ENCODE results near the gene NHSL1. TPM values are rescaled to one million over a fixed set of nuclear protein-coding genes. Genes with fewer than 3 reads are reported as not detected.

Gene NHSL1
- total RNA-seq, 2 experiments from 2014 or later = 2.7 to 10.6 TPM

DNA sequence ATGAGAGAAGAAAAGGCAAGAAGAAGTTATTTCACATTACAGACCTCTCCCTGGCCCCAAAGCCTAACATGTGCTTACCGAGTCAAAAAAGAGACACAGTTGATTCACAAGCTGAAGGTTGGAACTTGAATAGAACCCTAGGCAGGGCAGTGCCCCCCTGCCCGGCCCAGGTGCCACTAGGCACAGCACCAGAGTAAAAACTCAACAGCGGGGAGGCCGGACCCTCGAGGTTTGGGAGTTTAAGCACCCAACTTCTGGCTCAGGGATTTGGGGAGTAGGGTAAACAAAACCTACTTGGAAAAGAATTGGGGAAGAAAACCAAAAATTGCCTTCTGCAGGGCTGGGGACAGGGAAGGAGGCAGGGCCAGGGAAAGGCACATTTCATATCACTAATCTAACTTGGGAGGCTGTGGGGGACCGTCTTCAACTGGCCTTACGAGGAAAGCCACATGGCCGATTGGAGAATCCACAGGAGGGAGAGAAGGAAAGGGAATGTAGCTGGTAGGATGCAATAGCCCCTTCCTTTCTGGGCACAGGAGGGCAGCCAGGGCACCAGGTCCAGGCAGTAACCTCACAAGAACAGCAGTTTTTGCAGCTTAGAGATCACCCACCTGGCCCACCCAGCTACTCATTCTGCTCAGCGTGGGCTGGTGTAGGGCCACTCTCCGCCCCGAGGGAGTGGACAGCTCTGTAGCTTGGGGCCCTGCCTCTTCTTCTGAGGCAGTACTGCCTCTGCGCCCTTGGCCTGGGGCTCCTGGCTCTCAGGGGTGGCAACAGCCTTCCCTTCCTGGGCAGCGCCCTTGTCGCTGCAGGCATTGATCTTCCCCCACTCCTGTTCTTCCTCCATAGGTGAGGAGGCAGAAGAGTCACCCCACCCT is 97.1 kb downstream of the NHSL1 start:
- intact Hi-C loops (cut with micrococcal nuclease; ENCODE audit: unreplicated experiment) = loop anchor here (5.0 to 10.0 kb wide), 2 partner anchors 115 to 397 kb away; no protein-coding TSS in a partner anchor
- POLR2A ChIA-PET = interaction anchor here (0.6 to 1.6 kb wide), 5 partner anchors 8 to 1392 kb away, joined by 3 to 5 read pairs (median 3); no protein-coding TSS in a partner anchor

DNA sequence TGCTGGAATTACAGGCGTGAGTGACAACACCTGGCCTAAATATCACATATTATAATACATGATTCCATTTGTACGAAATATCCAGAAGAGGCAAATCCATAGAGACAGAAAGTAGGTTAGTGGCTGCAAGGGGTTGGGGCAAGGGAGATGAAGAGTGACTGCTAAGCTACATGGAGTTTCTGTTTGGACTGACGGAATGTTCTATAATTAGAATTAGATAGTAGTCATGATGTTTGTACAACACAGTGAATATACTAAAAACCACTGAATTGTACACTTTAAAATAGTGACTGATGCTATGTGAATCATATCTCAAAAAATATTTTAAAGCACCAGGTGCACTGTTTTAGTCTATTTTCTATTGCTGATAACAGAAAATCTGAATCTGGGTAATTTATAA is 99.0 kb downstream of the NHSL1 start:
- TF ChIP-seq EZH2phosphoT487 (IDR thresholded peaks at IDR 0.05; ENCODE audit: borderline replicate concordance, low read depth, low read length) = no peak
- no peak overlapping the region; the same call in 1 of the 2 replicates for H2AFZ ChIP-seq (ENCODE audit: low read length)
- H3K27ac ChIP-seq (ENCODE audit: low read depth, low read length, poor library complexity, severe bottlenecking) = no peak overlapping the region
- DNase-seq (ENCODE audit: low spot score) = no peak
- no TSS peak for BruUV-seq (replicated peaks)
- H3K4me2 ChIP-seq (ENCODE audit: low read length) = no peak overlapping the region
- H4K20me1 ChIP-seq (ENCODE audit: insufficient read depth, low read length) = no peaks in the 10 kb centered on the region
- ChIA-PET CTCF (ENCODE audit: unreplicated experiment) (no interaction called here), POLR2A (no interaction called here)
- H3K79me2 ChIP-seq (ENCODE audit: insufficient read depth, low read depth, low read length) = no peaks in the 10 kb centered on the region; the same call in 1 of the 2 replicates
- intact Hi-C loops (cut with micrococcal nuclease; ENCODE audit: unreplicated experiment) = loop anchor here (5.0 to 10.0 kb wide), 2 partner anchors 113 to 396 kb away; no protein-coding TSS in a partner anchor
- peaks cover 13% of the 10 kb centered on the region for H3K4me1 ChIP-seq (ENCODE audit: insufficient read depth, low read length, poor library complexity, severe bottlenecking)
- H3K4me3 ChIP-seq (ENCODE audit: low read depth, low read length, poor library complexity, severe bottlenecking) = no peak overlapping the region
- no peaks in the 10 kb centered on the region for H3K9me2 ChIP-seq (ENCODE audit: insufficient read depth, low read length)
- no peaks in the 10 kb centered on the region for H3K9me3 ChIP-seq (ENCODE audit: low read length)
- H3K36me3 ChIP-seq (ENCODE audit: insufficient read depth, low read length) = no peaks in the 10 kb centered on the region

More for the DNA sequence above, 97.1 kb downstream of the NHSL1 start:
- Histone ChIP-seq H3K36me3 (ENCODE audit: insufficient read depth, low read length) (peaks cover 17% of the 10 kb centered on the region), H3K27ac (ENCODE audit: low read depth, low read length, poor library complexity, severe bottlenecking) (no peak overlapping the region), H3K4me2 (ENCODE audit: low read length) (no peak overlapping the region), H3K79me2 (ENCODE audit: insufficient read depth, low read depth, low read length) (no peaks in the 10 kb centered on the region; the same call in 1 of the 2 replicates), H3K9me2 (ENCODE audit: insufficient read depth, low read length) (no peaks in the 10 kb centered on the region), H2AFZ (ENCODE audit: low read length) (no peak overlapping the region), H3K4me1 (ENCODE audit: insufficient read depth, low read length, poor library complexity, severe bottlenecking) (peaks cover 20% of the 10 kb centered on the region), H3K9me3 (ENCODE audit: low read length) (no peaks in the 10 kb centered on the region), H3K4me3 (ENCODE audit: low read depth, low read length, poor library complexity, severe bottlenecking) (no peak overlapping the region), H4K20me1 (ENCODE audit: insufficient read depth, low read length) (no peaks in the 10 kb centered on the region)
- TF ChIP-seq, protein P1, sequence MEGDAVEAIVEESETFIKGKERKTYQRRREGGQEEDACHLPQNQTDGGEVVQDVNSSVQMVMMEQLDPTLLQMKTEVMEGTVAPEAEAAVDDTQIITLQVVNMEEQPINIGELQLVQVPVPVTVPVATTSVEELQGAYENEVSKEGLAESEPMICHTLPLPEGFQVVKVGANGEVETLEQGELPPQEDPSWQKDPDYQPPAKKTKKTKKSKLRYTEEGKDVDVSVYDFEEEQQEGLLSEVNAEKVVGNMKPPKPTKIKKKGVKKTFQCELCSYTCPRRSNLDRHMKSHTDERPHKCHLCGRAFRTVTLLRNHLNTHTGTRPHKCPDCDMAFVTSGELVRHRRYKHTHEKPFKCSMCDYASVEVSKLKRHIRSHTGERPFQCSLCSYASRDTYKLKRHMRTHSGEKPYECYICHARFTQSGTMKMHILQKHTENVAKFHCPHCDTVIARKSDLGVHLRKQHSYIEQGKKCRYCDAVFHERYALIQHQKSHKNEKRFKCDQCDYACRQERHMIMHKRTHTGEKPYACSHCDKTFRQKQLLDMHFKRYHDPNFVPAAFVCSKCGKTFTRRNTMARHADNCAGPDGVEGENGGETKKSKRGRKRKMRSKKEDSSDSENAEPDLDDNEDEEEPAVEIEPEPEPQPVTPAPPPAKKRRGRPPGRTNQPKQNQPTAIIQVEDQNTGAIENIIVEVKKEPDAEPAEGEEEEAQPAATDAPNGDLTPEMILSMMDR (conservative IDR thresholded peaks at IDR 0.05; ENCODE audit: low read length) = no peak
- TF ChIP-seq EZH2phosphoT487 (IDR thresholded peaks at IDR 0.05; ENCODE audit: borderline replicate concordance, low read depth, low read length) = no peak
- no TSS peak for BruUV-seq (replicated peaks)
- no peak for DNase-seq (ENCODE audit: low spot score)
- CTCF ChIA-PET (ENCODE audit: unreplicated experiment) = no interaction called here

DNA sequence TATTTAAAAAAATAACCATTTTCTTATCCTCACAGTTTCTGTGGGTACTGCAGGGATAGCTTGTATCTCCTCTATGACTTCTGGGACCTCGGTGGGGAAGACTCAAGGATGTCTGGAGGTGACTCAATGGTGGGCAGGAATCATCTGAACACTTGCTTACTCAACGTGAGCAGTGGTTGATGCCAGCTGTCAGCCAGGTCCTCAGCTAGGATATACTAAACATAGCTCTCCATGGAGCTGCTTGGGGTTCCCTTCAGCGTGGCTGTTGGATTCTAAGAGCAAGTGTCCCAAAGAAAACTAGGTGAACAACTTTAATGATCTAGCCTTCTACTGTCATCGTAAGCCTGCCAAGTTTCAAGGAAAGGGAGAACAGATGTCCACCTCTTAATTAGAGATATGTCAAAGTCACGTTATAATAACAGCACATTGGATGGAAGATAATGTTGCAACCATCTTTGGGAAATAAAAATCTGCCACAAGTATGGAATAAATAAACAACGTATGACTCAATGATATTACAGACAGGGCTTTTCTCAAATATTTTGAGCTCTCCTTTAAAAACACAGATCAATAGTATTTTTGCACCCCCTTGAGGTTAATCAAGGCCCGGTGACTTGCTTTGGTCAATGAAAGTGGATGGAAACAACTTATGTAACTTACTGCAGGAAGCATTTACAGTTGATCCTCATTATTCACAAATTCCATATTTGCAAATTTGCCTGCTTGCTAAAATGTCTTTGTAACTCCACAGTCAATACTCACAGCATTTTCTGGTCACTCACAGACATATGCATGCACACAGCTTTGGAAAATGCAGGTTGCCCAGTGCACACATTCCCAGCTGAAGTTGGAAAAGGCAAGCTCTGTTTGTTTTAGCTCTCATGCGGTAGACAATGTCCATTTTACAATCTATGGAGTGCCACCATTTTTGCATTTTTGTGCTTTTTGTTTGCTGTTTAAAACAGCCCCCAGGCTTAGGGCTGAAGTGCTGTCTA is 101.9 kb downstream of the NHSL1 start:
- H3K36me3 ChIP-seq (ENCODE audit: insufficient read depth, low read length) = no peaks in the 10 kb centered on the region
- peaks cover 22% of the 10 kb centered on the region for H3K4me1 ChIP-seq (ENCODE audit: insufficient read depth, low read length, poor library complexity, severe bottlenecking)
- TF ChIP-seq, protein P1 (conservative IDR thresholded peaks at IDR 0.05; ENCODE audit: low read length) = no peak
- no peak for TF ChIP-seq EZH2phosphoT487 (IDR thresholded peaks at IDR 0.05; ENCODE audit: borderline replicate concordance, low read depth, low read length)
- H3K27ac ChIP-seq (ENCODE audit: low read depth, low read length, poor library complexity, severe bottlenecking) = no peak overlapping the region
- no peaks in the 10 kb centered on the region for H3K79me2 ChIP-seq (ENCODE audit: insufficient read depth, low read depth, low read length)
- no peaks in the 10 kb centered on the region for H3K9me3 ChIP-seq (ENCODE audit: low read length)
- no peak overlapping the region for H3K4me2 ChIP-seq (ENCODE audit: low read length)
- no peaks in the 10 kb centered on the region for H3K9me2 ChIP-seq (ENCODE audit: insufficient read depth, low read length)
- intact Hi-C loops (cut with micrococcal nuclease; ENCODE audit: unreplicated experiment) = no loop called here
- POLR2A ChIA-PET = interaction anchor here (1.0 kb wide), 1 partner anchor 692 kb away, joined by 4 read pairs; no protein-coding TSS in a partner anchor
- no TSS peak for BruUV-seq (replicated peaks)
- CTCF ChIA-PET (ENCODE audit: unreplicated experiment) = no interaction called here
- no peak for DNase-seq (ENCODE audit: low spot score)
- H3K4me3 ChIP-seq (ENCODE audit: low read depth, low read length, poor library complexity, severe bottlenecking) = no peak overlapping the region
- H4K20me1 ChIP-seq (ENCODE audit: insufficient read depth, low read length) = no peaks in the 10 kb centered on the region
- 0 out of 2 replicates have a peak overlapping the region, but pooled peaks have one; percentile 2 for H2AFZ ChIP-seq (ENCODE audit: low read length)
